ENCODE data around the gene ATP9A. TPM values are rescaled to one million over a fixed set of nuclear protein-coding genes. Genes with fewer than 3 reads are reported as not detected.

ATP9A gene
- total RNA-seq, 1 experiment from 2014 or later, result 16.8 TPM

- Histone ChIP-seq H3K4me2 (ENCODE audit: low read length) (no peak overlapping the region), H3K27ac (ENCODE audit: low read depth, low read length) (no peak overlapping the region), H4K20me1 (ENCODE audit: insufficient read depth) (no peaks in the 10 kb centered on the region), H3K4me3 (replicated peaks in 1 of 2; ENCODE audit: low read depth in 1 of 2, low read length in 2 of 2) (no peak overlapping the region), H3K4me1 (ENCODE audit: control insufficient read depth in 1 of 2, insufficient read depth in 2 of 2, low read length in 2 of 2) (peaks cover 16 to 24% of the 10 kb centered on the region in 2 experiments), H2AFZ (ENCODE audit: low read depth, low read length, poor library complexity, severe bottlenecking) (no peak overlapping the region), H3K9me3 (ENCODE audit: control insufficient read depth in 1 of 2, insufficient read depth in 1 of 2, low read depth in 1 of 2, low read length in 2 of 2) (no peaks in the 10 kb centered on the region), H3K79me2 (ENCODE audit: insufficient read depth, low read length) (no peaks in the 10 kb centered on the region), H3K9ac (ENCODE audit: low read length) (no peak overlapping the region), H3K27me3 (ENCODE audit: insufficient read depth, low read length) (no peaks in the 10 kb centered on the region), H3K36me3 (ENCODE audit: control insufficient read depth in 1 of 2, insufficient read depth in 2 of 2, low read length in 2 of 2) (no peaks in the 10 kb centered on the region), H3K9me2 (ENCODE audit: insufficient read depth) (no peaks in the 10 kb centered on the region)
- CTCF ChIA-PET, result no interaction called here
- DNase-seq (ENCODE audit: low read depth, low spot score), result no peak
- no peak for TF ChIP-seq SRF (IDR thresholded peaks at IDR 0.05; ENCODE audit: low read depth)
- no peak for TF ChIP-seq FOSL1 (IDR thresholded peaks at IDR 0.05; ENCODE audit: low read depth)
- TF ChIP-seq ZNF274 (IDR thresholded peaks at IDR 0.05; ENCODE audit: low read depth, low read length), result no peak
- TF ChIP-seq TCF7L2 (IDR thresholded peaks at IDR 0.05; ENCODE audit: borderline replicate concordance, extremely low read depth, insufficient read depth, insufficient read length), result no peak
- TF ChIP-seq EZH2 (IDR thresholded peaks at IDR 0.05), result no peak
- TF ChIP-seq ZFX (IDR thresholded peaks at IDR 0.05), result no peak
- TF ChIP-seq ATF3 (IDR thresholded peaks at IDR 0.05), result no peak
- no peak for TF ChIP-seq MAX (IDR thresholded peaks at IDR 0.05)
- no peak for TF ChIP-seq ZBTB33 (IDR thresholded peaks at IDR 0.05; ENCODE audit: extremely low read depth, insufficient replicate concordance, low read length)
- TF ChIP-seq YY1 (IDR thresholded peaks at IDR 0.05; ENCODE audit: extremely low read depth, insufficient replicate concordance, low read depth, low read length), result no peak
- no peak for TF ChIP-seq JUND (IDR thresholded peaks at IDR 0.05)
- no peak for TF ChIP-seq ELF1 (IDR thresholded peaks at IDR 0.05; ENCODE audit: borderline replicate concordance, low read depth)
- no peak for TF ChIP-seq EZH2phosphoT487 (IDR thresholded peaks at IDR 0.05; ENCODE audit: borderline replicate concordance)
- intact Hi-C loops (cut with micrococcal nuclease), result no loop called here
- RAD21 ChIA-PET (ENCODE audit: low non-redundant PET in 1 of 2, low total read pairs in 2 of 2, uncharacterized antibody in 2 of 2, unreplicated experiment in 2 of 2), result no interaction called here
- no TSS peak for BruUV-seq (replicated peaks)
- no peak for ATAC-seq
- POLR2A ChIA-PET, result no interaction called here
These were observed 102.1 kb downstream of the ATP9A start for GRCh38 chr20:51666126-51666525.

Measured in HCT116 (cell line).